CD4-positive, alpha-beta T cell treated with Interleukin-21 for 1 hour (primary cell): Measurements from ENCODE around the gene MSH5.
A peak's percentile ranks its signal among the peaks of the same experiment; 100 is the strongest.

Experiments used
- DNase-seq: peaks from one replicate; pipeline ENCODE4 v3.0.0-alpha.2; 2020

MSH5 gene

GRCh38 chr6:31713991-31714684, 25.7 kb upstream of the MSH5 start:
- no peak for DNase-seq

GRCh38 chr6:31715022-31715958, 24.5 kb upstream of the MSH5 start, which contains the start of gene LY6G6D:
TSS of gene LY6G6D (plus strand) at chr6:31715348. CDS start at chr6:31715356, 8 bp downstream.
- DNase-seq = no peak

GRCh38 chr6:31717499-31718222, 22.1 kb upstream of the MSH5 start:
- no peak for DNase-seq

- no peak for DNase-seq
Observed at GRCh38 chr6:31718265-31718664, 21.5 kb upstream of the MSH5 start.

- DNase-seq = no peak
Observed at GRCh38 chr6:31719001-31719400, 20.8 kb upstream of the MSH5 start.

GRCh38 chr6:31720196-31720770, 19.5 kb upstream of the MSH5 start:
- no peak for DNase-seq

GRCh38 chr6:31721351-31722020, 18.3 kb upstream of the MSH5 start, which contains the start of gene LY6G6C:
TSS of gene LY6G6C (minus strand) at chr6:31721746. CDS start at chr6:31721679, 67 bp downstream.
- DNase-seq = no peak

GRCh38 chr6:31722173-31722572, 17.6 kb upstream of the MSH5 start:
- no peak for DNase-seq

GRCh38 chr6:31723245-31723979, 16.4 kb upstream of the MSH5 start, which contains the start of gene MPIG6B:
TSS of gene MPIG6B (plus strand) at chr6:31723373. CDS start at chr6:31723384, 11 bp downstream.
- no peak for DNase-seq

- no peak for DNase-seq
Observed at GRCh38 chr6:31723980-31724691, 15.7 kb upstream of the MSH5 start.

GRCh38 chr6:31725502-31726350, 14.1 kb upstream of the MSH5 start:
- DNase-seq = no peak

GRCh38 chr6:31727034-31727716, 12.6 kb upstream of the MSH5 start:
- DNase-seq = no peak

- DNase-seq = peak; percentile 28
Observed at GRCh38 chr6:31727717-31728671, 11.8 kb upstream of the MSH5 start.

GRCh38 chr6:31728767-31729514, 10.9 kb upstream of the MSH5 start, which contains the start of gene DDAH2:
TSS of gene DDAH2 (minus strand) at chr6:31729299. CDS start at chr6:31729161, 138 bp downstream.
- DNase-seq = no peak

GRCh38 chr6:31729515-31729978, 10.3 kb upstream of the MSH5 start:
- DNase-seq = peak; percentile 82

- DNase-seq = peak; percentile 74
Observed at GRCh38 chr6:31729979-31730630, 9.7 kb upstream of the MSH5 start.
